ENCODE data around the gene GID8. TPM values are rescaled to one million over a fixed set of nuclear protein-coding genes. Genes with fewer than 3 reads are reported as not detected.

The GID8 gene
- polyA plus RNA-seq, 5 donors = 42.1 to 52.1 (median 45.8) TPM

Other genes with a start within 250 kb of the GID8 start
- under 1 TPM; 0.04 to 0.16 (median 0.08) TPM for gene NTSR1, start 229.3 kb upstream of the GID8 start, polyA plus RNA-seq (ENCODE audit: insufficient read depth in 1 of 5, insufficient read length in 5 of 5, low replicate concordance in 1 of 5)
- 10 to 100 TPM; 12.3 to 17.1 (median 15.5) TPM for gene MRGBP, start 141.7 kb upstream of the GID8 start, polyA plus RNA-seq (ENCODE audit: insufficient read depth in 1 of 5, insufficient read length in 5 of 5, low replicate concordance in 1 of 5)
- gene OGFR, start 133.3 kb upstream of the GID8 start, polyA plus RNA-seq (ENCODE audit: insufficient read depth in 1 of 5, insufficient read length in 5 of 5, low replicate concordance in 1 of 5) = 10 to 100 TPM; 19.3 to 38.0 (median 27.3) TPM
- gene COL9A3, start 121.1 kb upstream of the GID8 start, polyA plus RNA-seq (ENCODE audit: insufficient read depth in 1 of 5, insufficient read length in 5 of 5, low replicate concordance in 1 of 5) = 100 to 1,000 TPM in 1 of 5 donors, 10 to 100 TPM in 4; 47.6 to 102 (median 57.8) TPM
- gene TCFL5, start 76.3 kb upstream of the GID8 start, polyA plus RNA-seq (ENCODE audit: insufficient read depth in 1 of 5, insufficient read length in 5 of 5, low replicate concordance in 1 of 5) = 10 to 100 TPM; 11.1 to 13.0 (median 11.5) TPM
- 10 to 100 TPM; 55.9 to 61.5 (median 58.6) TPM for gene DIDO1, start 11.6 kb upstream of the GID8 start, polyA plus RNA-seq (ENCODE audit: insufficient read depth in 1 of 5, insufficient read length in 5 of 5, low replicate concordance in 1 of 5)
- gene SLC17A9, start 14.6 kb downstream of the GID8 start, polyA plus RNA-seq (ENCODE audit: insufficient read depth in 1 of 5, insufficient read length in 5 of 5, low replicate concordance in 1 of 5) = 1 to 10 TPM; 1.6 to 4.5 (median 4.0) TPM
- not detected for gene BHLHE23, start 68.8 kb downstream of the GID8 start, polyA plus RNA-seq (ENCODE audit: insufficient read depth in 1 of 5, insufficient read length in 5 of 5, low replicate concordance in 1 of 5)